B cell (primary cell): ENCODE results near the gene SLC5A10. TPM values are rescaled to one million over a fixed set of nuclear protein-coding genes. Genes with fewer than 3 reads are reported as not detected.

Experiments
- ATAC-seq: fragments of 200-7000 bp; cut with Tn5 transposase; one replicate; pipeline ENCODE4 v1.10.0; 2021; ENCODE audit warnings: low read depth, mild to moderate bottlenecking, moderate number of reproducible peaks, moderate library complexity
- CTCF ChIA-PET: fragments of 350-600 bp; sonication (Branson Sonifier 250); formaldehyde crosslinking; loops from one replicate; lab custom pipeline; 2021; ENCODE audit warnings: antibody characterized with exemption, inconsistent platforms; lab: Charles Lee
- POLR2A ChIA-PET: fragments of 350-600 bp; sonication (Branson Sonifier 250); formaldehyde crosslinking; loops from one replicate; lab custom pipeline; 2021; ENCODE audit warnings: antibody characterized with exemption; lab: Charles Lee
- DNase-seq: peaks from one replicate; pipeline ENCODE4 v3.0.0; 2013
- H2AFZ ChIP-seq: 2 replicates; pipeline ENCODE4 v1.6.1; 2012; ENCODE audit warnings: mild to moderate bottlenecking, low read depth, low read length; ENCODE audit not compliant: insufficient read depth, poor library complexity, severe bottlenecking
- H3K27ac ChIP-seq, 2 donors: 1 replicate in 1 of 2; 2 replicates in 1 of 2; pipeline ENCODE4 v1.5.1; 2012 to 2013; ENCODE audit warnings: low read length in 2 of 2, mild to moderate bottlenecking in 2 of 2, moderate library complexity in 1 of 2
- H3K27me3 ChIP-seq, 4 experiments: fragments of 200-600 bp in 1 of 4; sonication (generic) in 1 of 4; replicated peaks in 1 of 4; 1 replicate in 2 of 4; 2 replicates in 2 of 4; pipeline versions ENCODE4 v1.6.1 to v1.7.0; 2013 to 2016; ENCODE audit warnings: low read length in 3 of 4, mild to moderate bottlenecking in 2 of 4, mixed read lengths in 1 of 4, moderate library complexity in 1 of 4; ENCODE audit not compliant: insufficient read depth in 4 of 4, control insufficient read depth in 3 of 4; ENCODE audit errors: control extremely low read depth in 1 of 4
- H3K36me3 ChIP-seq, 2 experiments: replicated peaks in 1 of 2; 1 replicate in 1 of 2; 2 replicates in 1 of 2; pipeline versions ENCODE4 v1.6.1 to v1.7.1; 2013; ENCODE audit warnings: low read length in 1 of 2; ENCODE audit not compliant: insufficient read depth in 2 of 2, control insufficient read depth in 1 of 2; ENCODE audit errors: control extremely low read depth in 1 of 2, extremely low read depth in 1 of 2
- H3K4me1 ChIP-seq, 2 donors: fragments of 200-600 bp in 1 of 2; sonication (generic) in 1 of 2; 1 replicate in 1 of 2; 2 replicates in 1 of 2; pipeline versions ENCODE4 v1.5.1 to v1.6.1; 2013 to 2017; ENCODE audit warnings: low read length in 2 of 2; ENCODE audit not compliant: control insufficient read depth in 2 of 2, insufficient read depth in 2 of 2
- H3K4me2 ChIP-seq: replicated peaks from 2 replicates; pipeline ENCODE3; 2012; ENCODE audit warnings: mild to moderate bottlenecking, low read depth, low read length; ENCODE audit not compliant: poor library complexity, severe bottlenecking
- H3K4me3 ChIP-seq, 5 experiments: fragments of 200-600 bp in 1 of 5; sonication (generic) in 1 of 5; 1 replicate in 3 of 5; 2 replicates in 2 of 5; pipeline versions ENCODE4 v1.5.1 to v1.7.0; 2011 to 2016; ENCODE audit warnings: low read length in 4 of 5, mild to moderate bottlenecking in 4 of 5, low read depth in 2 of 5, control low read depth in 1 of 5, moderate library complexity in 1 of 5; ENCODE audit not compliant: insufficient read depth in 1 of 5; ENCODE audit errors: control extremely low read depth in 1 of 5, extremely low read depth in 1 of 5
- H3K79me2 ChIP-seq: fragments of 200-600 bp; sonication (generic); one replicate; pipeline ENCODE4 v1.6.0; 2016; ENCODE audit warnings: low read length; ENCODE audit not compliant: control insufficient read depth, insufficient read depth
- H3K9ac ChIP-seq: fragments of 200-600 bp; sonication (generic); 2 replicates; pipeline ENCODE4 v1.6.1; 2017; ENCODE audit warnings: mild to moderate bottlenecking, low read length, moderate library complexity
- H3K9me3 ChIP-seq, 3 donors: one replicate each; pipeline versions ENCODE4 v1.6.1 to v1.7.1; 2013; ENCODE audit warnings: low read length in 2 of 3; ENCODE audit not compliant: control insufficient read depth in 2 of 3, insufficient read depth in 1 of 3; ENCODE audit errors: control extremely low read depth in 1 of 3
- H4K20me1 ChIP-seq: 2 replicates; pipeline ENCODE4 v1.6.0; 2012; ENCODE audit warnings: mild to moderate bottlenecking, low read length; ENCODE audit not compliant: insufficient read depth, control insufficient read depth, poor library complexity, severe bottlenecking
- H3K27ac Mint-ChIP-seq: one replicate; pipeline ENCODE4 v1.8.0; 2021; ENCODE audit warnings: mixed read lengths
- H3K27me3 Mint-ChIP-seq: one replicate; pipeline ENCODE4 v1.8.0; 2021; ENCODE audit warnings: mixed read lengths
- H3K4me1 Mint-ChIP-seq: one replicate; pipeline ENCODE4 v1.8.0; 2021; ENCODE audit warnings: mixed read lengths
- H3K4me3 Mint-ChIP-seq: one replicate; pipeline ENCODE4 v1.8.0; 2021; ENCODE audit warnings: mixed read lengths
- H3K9me3 Mint-ChIP-seq: one replicate; pipeline ENCODE4 v1.8.0; 2022; ENCODE audit warnings: mixed read lengths; ENCODE audit not compliant: insufficient read depth
- CTCF ChIP-seq: fragments of 200-600 bp; IDR thresholded peaks from one replicate; pipeline ENCODE4 v1.8.0; 2022; ENCODE audit warnings: antibody characterized with exemption, mild to moderate bottlenecking
- EZH2 ChIP-seq: IDR thresholded peaks from 2 replicates; pipeline ENCODE4 v1.6.1; 2012; ENCODE audit warnings: borderline replicate concordance, low read depth, mild to moderate bottlenecking, moderate library complexity, low read length; ENCODE audit not compliant: insufficient read depth, poor library complexity, severe bottlenecking
- WGBS: methylation state at CpG from one replicate; pipeline ENCODE4 v1.1.5; 2013; ENCODE audit warnings: missing lambda C conversion rate; ENCODE audit not compliant: insufficient coverage; 5-methylcytosine and 5-hydroxymethylcytosine counted together
- intact Hi-C: fragments of 100-400 bp; cut with micrococcal nuclease; formaldehyde crosslinking; loops from one replicate; pipeline ENCODE4 v1.10.0; 2022
- polyA plus RNA-seq: library from polyadenylated mRNA; depleted of rRNA; stranded (reverse); fragments of >200 nt; gene quantifications from 2 replicates; pipeline ENCODE4 v1.2.3, GENCODE V29; 2012
- total RNA-seq, 2 donors: library from RNA; stranded (reverse); fragments of 120-200 nt in 1 of 2; gene quantifications; 1 replicate in 1 of 2; 2 replicates in 1 of 2; pipeline versions ENCODE4 v1.2.3 to v1.2.4, GENCODE V29; 2013 to 2022

The SLC5A10 gene
- total and polyA plus RNA-seq, 2 donors (not counting 1 experiment from before 2014, with no cell fraction given) = not detected

DNA sequence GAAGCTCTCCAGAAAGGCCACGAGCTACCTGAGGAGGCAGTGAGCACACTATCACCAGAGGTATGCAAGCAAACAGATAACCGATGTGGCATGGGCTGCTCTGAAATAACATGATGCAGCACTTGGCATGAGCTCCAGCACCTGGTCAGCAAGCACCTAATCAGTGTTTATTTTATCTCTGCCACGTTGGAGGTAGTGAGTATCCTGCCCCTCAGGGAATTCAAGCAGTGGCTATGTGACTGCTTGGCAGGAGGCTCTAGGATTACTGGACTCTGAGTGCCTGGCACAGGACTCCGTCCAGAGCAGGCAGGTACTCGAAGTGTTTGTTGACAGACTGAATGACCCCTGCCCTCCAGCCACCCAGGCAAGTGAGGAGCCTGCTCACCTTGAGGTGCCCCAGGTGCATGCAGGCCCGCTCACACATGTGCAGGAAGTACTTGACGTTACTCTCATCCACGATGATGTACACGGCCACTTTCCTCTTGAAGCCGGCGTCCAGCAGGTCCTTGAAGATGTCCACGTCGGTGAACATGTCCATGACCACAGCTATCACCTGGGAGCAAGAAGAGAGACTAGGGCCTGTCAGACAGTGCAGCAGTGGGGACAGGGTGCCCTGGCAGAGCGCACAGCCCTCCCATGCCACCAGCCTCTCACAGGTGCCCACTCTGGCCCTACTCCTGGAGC, 36.0 kb downstream of the SLC5A10 start:
- Histone ChIP-seq H3K27me3 (no peaks in the 10 kb centered on the region), H3K79me2 (peaks cover 6% of the 10 kb centered on the region), H3K27ac (no peak overlapping the region), H3K9me3 (no peaks in the 10 kb centered on the region), H3K9ac (no peak overlapping the region), H3K4me2 (no peak overlapping the region), H3K36me3 (peaks cover 0 to 8% of the 10 kb centered on the region in 2 experiments), H3K4me3 (no peak overlapping the region), H2AFZ (no peak overlapping the region), H3K4me1 (peaks cover 9 to 11% of the 10 kb centered on the region in 2 donors), H4K20me1 (peaks cover 30% of the 10 kb centered on the region)
- intact Hi-C loops = no loop called here
- peaks cover 8% of the 10 kb centered on the region for H3K4me1 Mint-ChIP-seq
- WGBS = 95% methylated on average over 14 of the region's 14 CpGs
- CTCF ChIA-PET = no interaction called here
- no peak overlapping the region for H3K4me3 Mint-ChIP-seq
- DNase-seq = no peak
- H3K9me3 Mint-ChIP-seq = no peaks in the 10 kb centered on the region
- H3K27ac Mint-ChIP-seq = no peak overlapping the region
- no peaks in the 10 kb centered on the region for H3K27me3 Mint-ChIP-seq
- TF ChIP-seq CTCF (no peak), EZH2 (no peak)
- ATAC-seq = no peak
- POLR2A ChIA-PET = no interaction called here

GRCh38 chr17:18988546-18989173, 36.7 kb downstream of the SLC5A10 start:
- DNase-seq (no peak), ATAC-seq (no peak)
- peaks cover 15% of the 10 kb centered on the region for H3K4me1 Mint-ChIP-seq
- H3K4me1 ChIP-seq = peaks cover 15 to 18% of the 10 kb centered on the region in 2 donors
- H3K9me3 Mint-ChIP-seq = no peaks in the 10 kb centered on the region
- intact Hi-C loops = no loop called here
- peaks cover 37% of the 10 kb centered on the region for H4K20me1 ChIP-seq
- H2AFZ ChIP-seq = no peak overlapping the region
- POLR2A ChIA-PET = interaction anchor here (0.6 kb wide), 1 partner anchor 33 kb away, joined by 4 read pairs; no protein-coding TSS in a partner anchor
- no peaks in the 10 kb centered on the region for H3K9me3 ChIP-seq
- no peak overlapping the region for H3K27ac Mint-ChIP-seq
- no peaks in the 10 kb centered on the region for H3K27me3 ChIP-seq
- H3K4me3 Mint-ChIP-seq = no peak overlapping the region
- H3K27ac ChIP-seq = no peak overlapping the region
- TF ChIP-seq EZH2 = no peak
- no peak for TF ChIP-seq CTCF
- CTCF ChIA-PET = no interaction called here
- no peak overlapping the region for H3K4me2 ChIP-seq
- H3K9ac ChIP-seq = no peak overlapping the region
- no peak overlapping the region for H3K4me3 ChIP-seq
- WGBS = 94% methylated on average over 9 of the region's 9 CpGs
- H3K27me3 Mint-ChIP-seq = no peaks in the 10 kb centered on the region
- peaks cover 7% of the 10 kb centered on the region for H3K79me2 ChIP-seq
- H3K36me3 ChIP-seq = peaks cover 0 to 8% of the 10 kb centered on the region in 2 experiments
